D341Med (cell line): ENCODE measurements around the gene ZBTB20.

Experiments used
- DNase-seq: peaks from one replicate; pipeline ENCODE4 v3.0.0; 2012; ENCODE audit warnings: low spot score

The ZBTB20 gene

DNA sequence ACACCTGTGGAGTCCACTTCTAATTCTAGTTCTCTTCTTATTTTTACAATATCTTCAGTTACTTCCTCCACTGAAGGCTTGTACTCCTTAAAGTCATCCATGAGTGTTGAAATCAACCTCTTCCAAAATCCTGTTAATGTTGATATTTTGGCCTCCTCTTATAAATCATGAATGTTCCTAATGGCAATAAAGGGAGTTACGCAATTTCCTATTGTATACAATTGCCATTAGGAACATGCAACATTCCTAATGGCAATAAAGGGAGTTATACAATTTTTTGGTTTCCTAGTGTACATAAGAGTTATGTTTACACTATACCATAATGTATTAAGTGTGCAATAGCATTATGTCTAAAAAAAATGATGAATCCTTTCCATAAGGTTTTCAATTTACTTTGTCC is 862.4 kb downstream of the ZBTB20 start:
- no peak for DNase-seq
